ENCODE data around the gene EYA3. TPM values are rescaled to one million over a fixed set of nuclear protein-coding genes. Genes with fewer than 3 reads are reported as not detected.

Gene EYA3
- total RNA-seq, 2 experiments from 2014 or later = 5.7 to 6.4 TPM

DNA sequence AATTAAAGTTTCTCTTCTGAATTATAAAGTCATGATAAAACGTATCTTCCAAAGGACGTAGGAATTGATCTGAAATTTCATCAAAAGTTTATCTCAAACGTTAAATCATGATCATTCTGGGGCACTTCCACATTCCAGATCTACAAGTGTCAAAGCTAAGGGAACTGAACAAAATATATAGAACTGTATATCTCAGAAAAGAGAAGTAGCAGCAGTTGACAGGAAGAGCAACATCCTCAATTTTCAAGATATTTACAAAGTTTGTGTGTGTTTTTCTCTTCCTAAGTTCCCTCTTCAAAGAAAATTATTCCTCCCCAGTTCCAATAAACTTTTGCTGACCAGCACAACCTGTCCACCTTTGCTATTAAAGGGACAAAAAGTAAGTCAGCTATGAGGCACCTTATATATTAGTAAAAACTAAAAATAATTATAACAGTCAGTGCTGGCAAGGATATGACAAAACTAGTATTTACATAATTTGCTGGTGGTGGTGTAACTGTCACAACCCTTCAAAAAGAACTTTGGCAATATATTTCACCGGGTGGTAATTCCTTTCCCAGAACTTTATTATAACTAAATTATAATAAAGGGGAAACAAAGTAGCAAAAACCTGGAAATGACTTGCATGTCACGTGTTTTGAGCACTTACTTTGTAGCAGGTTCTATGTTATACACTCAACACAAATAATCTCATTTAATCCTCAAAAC lies 38.5 kb upstream of the EYA3 start:
- Mint-ChIP-seq H3K27me3 (peaks cover 19% of the 10 kb centered on the region), H3K4me1 (ENCODE audit: low read depth) (no peaks in the 10 kb centered on the region), H3K9me3 (no peaks in the 10 kb centered on the region), H3K27ac (no peak overlapping the region), H3K4me3 (no peak overlapping the region), H3K36me3 (ENCODE audit: low read depth) (no peaks in the 10 kb centered on the region)
- Histone ChIP-seq H3K27me3 (ENCODE audit: control insufficient read depth in 1 of 2, insufficient read depth in 2 of 2, low read length in 2 of 2) (peaks cover 0 to 4% of the 10 kb centered on the region in 2 experiments), H3K9me3 (ENCODE audit: control insufficient read depth in 1 of 2, insufficient read depth in 1 of 2, low read length in 2 of 2) (no peaks in the 10 kb centered on the region), H3K4me1 (ENCODE audit: insufficient read depth, low read length) (peaks cover 2% of the 10 kb centered on the region), H3K27ac (ENCODE audit: low read depth in 1 of 2, low read length in 2 of 2) (no peak overlapping the region), H3K4me3 (ENCODE audit: low read length) (no peak overlapping the region), H3K36me3 (ENCODE audit: insufficient read depth, low read length) (no peaks in the 10 kb centered on the region)
- no peak for ATAC-seq (ENCODE audit: poor library complexity)
- intact Hi-C loops (cut with DNase I, micrococcal nuclease) = no loop called here
- TF ChIP-seq, protein P1, sequence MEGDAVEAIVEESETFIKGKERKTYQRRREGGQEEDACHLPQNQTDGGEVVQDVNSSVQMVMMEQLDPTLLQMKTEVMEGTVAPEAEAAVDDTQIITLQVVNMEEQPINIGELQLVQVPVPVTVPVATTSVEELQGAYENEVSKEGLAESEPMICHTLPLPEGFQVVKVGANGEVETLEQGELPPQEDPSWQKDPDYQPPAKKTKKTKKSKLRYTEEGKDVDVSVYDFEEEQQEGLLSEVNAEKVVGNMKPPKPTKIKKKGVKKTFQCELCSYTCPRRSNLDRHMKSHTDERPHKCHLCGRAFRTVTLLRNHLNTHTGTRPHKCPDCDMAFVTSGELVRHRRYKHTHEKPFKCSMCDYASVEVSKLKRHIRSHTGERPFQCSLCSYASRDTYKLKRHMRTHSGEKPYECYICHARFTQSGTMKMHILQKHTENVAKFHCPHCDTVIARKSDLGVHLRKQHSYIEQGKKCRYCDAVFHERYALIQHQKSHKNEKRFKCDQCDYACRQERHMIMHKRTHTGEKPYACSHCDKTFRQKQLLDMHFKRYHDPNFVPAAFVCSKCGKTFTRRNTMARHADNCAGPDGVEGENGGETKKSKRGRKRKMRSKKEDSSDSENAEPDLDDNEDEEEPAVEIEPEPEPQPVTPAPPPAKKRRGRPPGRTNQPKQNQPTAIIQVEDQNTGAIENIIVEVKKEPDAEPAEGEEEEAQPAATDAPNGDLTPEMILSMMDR (IDR thresholded peaks at IDR 0.05) = no peak
- CTCF ChIA-PET = no interaction called here
- DNase-seq = peak in 1 of 14 experiments; percentile 18
- POLR2A ChIA-PET = no interaction called here

DNA sequence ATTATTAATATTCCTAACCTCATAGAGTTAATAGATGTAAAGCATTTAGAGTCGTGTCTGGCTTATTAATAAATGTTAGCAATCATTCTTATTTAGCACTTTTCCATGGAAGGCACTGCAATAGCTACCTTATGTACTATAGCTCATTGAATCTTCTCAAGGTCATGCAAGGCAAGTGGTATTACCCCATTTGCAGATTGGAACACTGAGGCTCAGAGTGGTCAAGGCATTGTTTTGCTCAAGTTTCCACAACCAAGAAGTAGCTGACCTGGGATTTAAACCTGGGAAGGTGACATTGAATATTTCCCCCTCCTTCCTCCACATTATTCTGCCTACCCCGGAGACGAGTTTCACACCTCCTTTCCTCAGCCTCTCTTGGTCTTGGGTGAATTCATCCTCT lies 37.8 kb upstream of the EYA3 start:
- H3K27ac Mint-ChIP-seq = no peak overlapping the region
- H3K36me3 Mint-ChIP-seq (ENCODE audit: low read depth) = no peaks in the 10 kb centered on the region
- H3K9me3 Mint-ChIP-seq = no peaks in the 10 kb centered on the region
- TF ChIP-seq, protein P1 (IDR thresholded peaks at IDR 0.05) = no peak
- DNase-seq (no peak), ATAC-seq (ENCODE audit: poor library complexity) (no peak)
- ChIA-PET POLR2A (no interaction called here), CTCF (no interaction called here)
- H3K36me3 ChIP-seq (ENCODE audit: insufficient read depth, low read length) = no peaks in the 10 kb centered on the region
- H3K9me3 ChIP-seq (ENCODE audit: control insufficient read depth in 1 of 2, insufficient read depth in 1 of 2, low read length in 2 of 2) = no peaks in the 10 kb centered on the region
- no peak overlapping the region for H3K4me3 Mint-ChIP-seq
- no peaks in the 10 kb centered on the region for H3K4me1 Mint-ChIP-seq (ENCODE audit: low read depth)
- intact Hi-C loops (cut with DNase I, micrococcal nuclease) = no loop called here
- H3K27ac ChIP-seq (ENCODE audit: low read depth in 1 of 2, low read length in 2 of 2) = no peak overlapping the region
- H3K4me1 ChIP-seq (ENCODE audit: insufficient read depth, low read length) = peaks cover 2% of the 10 kb centered on the region
- H3K27me3 ChIP-seq (ENCODE audit: control insufficient read depth in 1 of 2, insufficient read depth in 2 of 2, low read length in 2 of 2) = peaks cover 0 to 4% of the 10 kb centered on the region in 2 experiments
- H3K4me3 ChIP-seq (ENCODE audit: low read length) = no peak overlapping the region
- H3K27me3 Mint-ChIP-seq = peaks cover 19% of the 10 kb centered on the region

DNA sequence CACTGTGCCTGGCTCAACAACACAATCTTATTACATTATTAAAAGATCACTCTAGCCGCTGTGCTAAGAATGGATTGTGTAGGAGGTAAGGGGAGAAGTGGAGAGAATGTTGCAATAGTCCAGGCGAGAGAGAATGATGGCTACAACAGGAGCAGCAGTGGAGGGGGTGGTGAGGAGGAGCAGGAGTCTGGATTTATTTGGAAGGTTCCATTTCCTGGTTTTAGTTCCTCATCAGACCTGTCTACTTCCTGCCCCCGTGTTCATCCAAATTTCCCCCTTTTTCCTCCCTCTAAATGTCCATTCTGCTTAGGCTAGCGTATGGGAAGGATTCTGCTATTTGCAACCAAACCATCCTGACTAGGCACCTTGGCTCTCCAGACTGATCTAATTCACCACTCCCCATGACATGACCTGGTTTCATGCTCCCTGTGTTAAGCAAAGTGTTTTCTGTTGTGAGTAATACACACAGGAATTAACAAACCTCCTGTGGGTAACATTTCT lies 35.1 kb upstream of the EYA3 start:
- ATAC-seq (ENCODE audit: poor library complexity) = no peak
- intact Hi-C loops (cut with DNase I, micrococcal nuclease) = no loop called here
- Histone ChIP-seq H3K4me3 (ENCODE audit: low read length) (no peak overlapping the region), H3K4me1 (ENCODE audit: insufficient read depth, low read length) (no peaks in the 10 kb centered on the region), H3K9me3 (ENCODE audit: control insufficient read depth in 1 of 2, insufficient read depth in 1 of 2, low read length in 2 of 2) (no peaks in the 10 kb centered on the region), H3K27ac (ENCODE audit: low read depth in 1 of 2, low read length in 2 of 2) (no peak overlapping the region), H3K36me3 (ENCODE audit: insufficient read depth, low read length) (no peaks in the 10 kb centered on the region), H3K27me3 (ENCODE audit: control insufficient read depth in 1 of 2, insufficient read depth in 2 of 2, low read length in 2 of 2) (peaks cover 0 to 4% of the 10 kb centered on the region in 2 experiments)
- Mint-ChIP-seq H3K27me3 (peaks cover 19% of the 10 kb centered on the region), H3K27ac (no peak overlapping the region), H3K4me1 (ENCODE audit: low read depth) (no peaks in the 10 kb centered on the region), H3K36me3 (ENCODE audit: low read depth) (no peaks in the 10 kb centered on the region), H3K4me3 (no peak overlapping the region), H3K9me3 (no peaks in the 10 kb centered on the region)
- POLR2A ChIA-PET = no interaction called here
- CTCF ChIA-PET = no interaction called here
- TF ChIP-seq, protein P1 (IDR thresholded peaks at IDR 0.05) = no peak
- DNase-seq = no peak

All from CD4-positive, alpha-beta T cell (primary cell).